ENCODE data around the gene SLC37A4. TPM values are rescaled to one million over a fixed set of nuclear protein-coding genes. Genes with fewer than 3 reads are reported as not detected.
"Not testable (repeated sequence)": the region's sequence is repeated elsewhere in the genome, so short reads cannot be mapped to it uniquely, and the experiment has no call there.

SLC37A4 gene
- polyA plus RNA-seq, 1 of the 3 experiments (the other 2 are of a cell fraction) = 21.8 TPM

DNA sequence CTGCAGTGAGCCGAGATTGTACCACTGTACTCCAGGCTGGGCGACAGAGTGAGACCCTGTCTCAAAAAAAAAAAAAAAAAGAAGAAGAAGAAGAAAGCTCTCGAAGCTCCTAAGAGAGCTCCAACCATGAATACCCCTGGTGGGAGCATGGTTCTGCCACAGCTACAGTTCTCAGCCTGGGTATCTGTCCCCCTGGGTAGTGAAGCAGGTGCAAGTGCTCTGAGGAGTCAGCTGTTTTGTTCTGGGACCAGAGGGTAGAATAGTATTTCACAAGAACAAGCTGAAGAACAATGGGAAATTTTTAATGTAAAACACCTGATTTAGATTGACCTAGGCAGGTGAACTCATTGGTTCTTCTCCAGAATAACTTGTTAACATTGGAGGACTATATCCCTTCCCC, 30.6 kb upstream of the SLC37A4 start:
- Histone ChIP-seq H3K79me2 (ENCODE audit: insufficient read depth) (peaks cover 19% of the 10 kb centered on the region), H4K20me1 (ENCODE audit: insufficient read depth) (no peaks in the 10 kb centered on the region), H3K9ac (no peak overlapping the region), H3K27ac (ENCODE audit: low read depth in 2 of 2, low read length in 1 of 2) (no peak overlapping the region), H3K4me3 (ENCODE audit: low read depth in 2 of 2, low read length in 1 of 2) (no peak overlapping the region), H3K9me3 (no peaks in the 10 kb centered on the region), H2AFZ (ENCODE audit: low read depth) (no peak overlapping the region), H3K4me1 (ENCODE audit: control insufficient read depth in 1 of 2, insufficient read depth in 2 of 2, low read depth in 1 of 2, low read length in 1 of 2) (peaks cover 4 to 6% of the 10 kb centered on the region in 2 experiments; a peak in 2 of 4 replicates), H3K9me2 (no peaks in the 10 kb centered on the region), H3K27me3 (ENCODE audit: insufficient read depth) (no peaks in the 10 kb centered on the region), H3K4me2 (no peak overlapping the region), H3K36me3 (replicated peaks in 1 of 2; ENCODE audit: control insufficient read depth in 1 of 2, insufficient read depth in 2 of 2, low read length in 1 of 2) (peaks cover 0 to 4% of the 10 kb centered on the region in 2 experiments), H3F3A (replicated peaks; ENCODE audit: insufficient read depth) (peaks cover 19% of the 10 kb centered on the region)
- DNase-seq = no peak
- TF ChIP-seq MXI1 (IDR thresholded peaks at IDR 0.05; ENCODE audit: low read depth, low read length) = no peak
- no peak for TF ChIP-seq GATA2 (CRISPR knock-in tag; IDR thresholded peaks at IDR 0.05)
- TF ChIP-seq EP300 (IDR thresholded peaks at IDR 0.05; ENCODE audit: borderline replicate concordance in 1 of 2, low read depth in 1 of 2, low read length in 1 of 2) = no peak
- TF ChIP-seq, protein P1, sequence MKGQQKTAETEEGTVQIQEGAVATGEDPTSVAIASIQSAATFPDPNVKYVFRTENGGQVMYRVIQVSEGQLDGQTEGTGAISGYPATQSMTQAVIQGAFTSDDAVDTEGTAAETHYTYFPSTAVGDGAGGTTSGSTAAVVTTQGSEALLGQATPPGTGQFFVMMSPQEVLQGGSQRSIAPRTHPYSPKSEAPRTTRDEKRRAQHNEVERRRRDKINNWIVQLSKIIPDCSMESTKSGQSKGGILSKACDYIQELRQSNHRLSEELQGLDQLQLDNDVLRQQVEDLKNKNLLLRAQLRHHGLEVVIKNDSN (IDR thresholded peaks at IDR 0.05; ENCODE audit: borderline replicate concordance, low read depth) = no peak
- no peak for TF ChIP-seq MEF2A (IDR thresholded peaks at IDR 0.05; ENCODE audit: borderline replicate concordance, low read depth)
- TF ChIP-seq, protein P2, sequence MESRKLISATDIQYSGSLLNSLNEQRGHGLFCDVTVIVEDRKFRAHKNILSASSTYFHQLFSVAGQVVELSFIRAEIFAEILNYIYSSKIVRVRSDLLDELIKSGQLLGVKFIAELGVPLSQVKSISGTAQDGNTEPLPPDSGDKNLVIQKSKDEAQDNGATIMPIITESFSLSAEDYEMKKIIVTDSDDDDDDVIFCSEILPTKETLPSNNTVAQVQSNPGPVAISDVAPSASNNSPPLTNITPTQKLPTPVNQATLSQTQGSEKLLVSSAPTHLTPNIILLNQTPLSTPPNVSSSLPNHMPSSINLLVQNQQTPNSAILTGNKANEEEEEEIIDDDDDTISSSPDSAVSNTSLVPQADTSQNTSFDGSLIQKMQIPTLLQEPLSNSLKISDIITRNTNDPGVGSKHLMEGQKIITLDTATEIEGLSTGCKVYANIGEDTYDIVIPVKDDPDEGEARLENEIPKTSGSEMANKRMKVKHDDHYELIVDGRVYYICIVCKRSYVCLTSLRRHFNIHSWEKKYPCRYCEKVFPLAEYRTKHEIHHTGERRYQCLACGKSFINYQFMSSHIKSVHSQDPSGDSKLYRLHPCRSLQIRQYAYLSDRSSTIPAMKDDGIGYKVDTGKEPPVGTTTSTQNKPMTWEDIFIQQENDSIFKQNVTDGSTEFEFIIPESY (IDR thresholded peaks at IDR 0.05; ENCODE audit: borderline replicate concordance, low read depth) = no peak
- TF ChIP-seq TEAD4 (IDR thresholded peaks at IDR 0.05; ENCODE audit: borderline replicate concordance, insufficient read depth) = no peak
- no peak for TF ChIP-seq POLR2AphosphoS5 (IDR thresholded peaks at IDR 0.05; ENCODE audit: low read depth, low read length)
- no peak for TF ChIP-seq GABPA (IDR thresholded peaks at IDR 0.05; ENCODE audit: low read depth)
- no peak for TF ChIP-seq EZH2phosphoT487 (IDR thresholded peaks at IDR 0.05; ENCODE audit: borderline replicate concordance, low read depth)
- TF ChIP-seq, protein P3, sequence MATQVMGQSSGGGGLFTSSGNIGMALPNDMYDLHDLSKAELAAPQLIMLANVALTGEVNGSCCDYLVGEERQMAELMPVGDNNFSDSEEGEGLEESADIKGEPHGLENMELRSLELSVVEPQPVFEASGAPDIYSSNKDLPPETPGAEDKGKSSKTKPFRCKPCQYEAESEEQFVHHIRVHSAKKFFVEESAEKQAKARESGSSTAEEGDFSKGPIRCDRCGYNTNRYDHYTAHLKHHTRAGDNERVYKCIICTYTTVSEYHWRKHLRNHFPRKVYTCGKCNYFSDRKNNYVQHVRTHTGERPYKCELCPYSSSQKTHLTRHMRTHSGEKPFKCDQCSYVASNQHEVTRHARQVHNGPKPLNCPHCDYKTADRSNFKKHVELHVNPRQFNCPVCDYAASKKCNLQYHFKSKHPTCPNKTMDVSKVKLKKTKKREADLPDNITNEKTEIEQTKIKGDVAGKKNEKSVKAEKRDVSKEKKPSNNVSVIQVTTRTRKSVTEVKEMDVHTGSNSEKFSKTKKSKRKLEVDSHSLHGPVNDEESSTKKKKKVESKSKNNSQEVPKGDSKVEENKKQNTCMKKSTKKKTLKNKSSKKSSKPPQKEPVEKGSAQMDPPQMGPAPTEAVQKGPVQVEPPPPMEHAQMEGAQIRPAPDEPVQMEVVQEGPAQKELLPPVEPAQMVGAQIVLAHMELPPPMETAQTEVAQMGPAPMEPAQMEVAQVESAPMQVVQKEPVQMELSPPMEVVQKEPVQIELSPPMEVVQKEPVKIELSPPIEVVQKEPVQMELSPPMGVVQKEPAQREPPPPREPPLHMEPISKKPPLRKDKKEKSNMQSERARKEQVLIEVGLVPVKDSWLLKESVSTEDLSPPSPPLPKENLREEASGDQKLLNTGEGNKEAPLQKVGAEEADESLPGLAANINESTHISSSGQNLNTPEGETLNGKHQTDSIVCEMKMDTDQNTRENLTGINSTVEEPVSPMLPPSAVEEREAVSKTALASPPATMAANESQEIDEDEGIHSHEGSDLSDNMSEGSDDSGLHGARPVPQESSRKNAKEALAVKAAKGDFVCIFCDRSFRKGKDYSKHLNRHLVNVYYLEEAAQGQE (IDR thresholded peaks at IDR 0.05; ENCODE audit: low read depth, low read length) = no peak
- no peak for TF ChIP-seq FOXJ3 (CRISPR knock-in tag; IDR thresholded peaks at IDR 0.05)
- no peak for TF ChIP-seq TAF1 (IDR thresholded peaks at IDR 0.05; ENCODE audit: borderline replicate concordance, low read depth, low read length)
- no peak for TF ChIP-seq NRF1 (IDR thresholded peaks at IDR 0.05; ENCODE audit: low read depth, low read length)
- no peak for TF ChIP-seq YY1 (IDR thresholded peaks at IDR 0.05; ENCODE audit: low read depth)
- no peak for TF ChIP-seq SIN3A (IDR thresholded peaks at IDR 0.05; ENCODE audit: borderline replicate concordance, low read depth, low read length)
- ChIA-PET CTCF (interaction anchor here (1.4 to 1.6 kb wide), 2 partner anchors 41 to 145 kb away, joined by 3 to 4 read pairs; partner anchors contain the start of gene CBL), POLR2A (interaction anchor here (0.6 kb wide), 1 partner anchor 81 kb away, joined by 3 read pairs; no protein-coding TSS in a partner anchor)
- 84% methylated on average over 3 of the region's 3 CpGs for WGBS (ENCODE audit: low lambda C conversion rate)

DNA sequence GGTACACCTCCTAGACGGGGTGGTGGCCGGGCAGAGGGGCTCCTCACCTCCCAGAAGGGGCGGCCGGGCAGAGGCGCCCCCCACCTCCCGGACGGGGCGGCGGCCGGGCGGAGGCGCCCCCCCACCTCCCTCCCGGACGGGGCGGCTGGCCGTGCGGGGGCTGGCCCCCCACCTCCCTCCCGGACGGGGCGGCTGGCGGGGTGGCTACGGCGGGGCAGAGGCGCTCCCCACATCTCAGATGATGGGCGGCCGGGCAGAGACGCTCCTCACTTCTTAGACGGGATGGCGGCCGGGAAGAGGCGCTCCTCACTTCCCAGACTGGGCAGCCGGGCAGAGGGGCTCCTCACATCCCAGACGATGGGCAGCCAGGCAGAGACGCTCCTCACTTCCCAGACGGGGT, 28.5 kb upstream of the SLC37A4 start:
- H3K27ac ChIP-seq (ENCODE audit: low read depth in 2 of 2, low read length in 1 of 2); H3K9me2 ChIP-seq; H4K20me1 ChIP-seq (ENCODE audit: insufficient read depth); DNase-seq; H2AFZ ChIP-seq (ENCODE audit: low read depth); H3K4me2 ChIP-seq; H3K27me3 ChIP-seq (ENCODE audit: insufficient read depth); CTCF ChIA-PET; H3K4me3 ChIP-seq (ENCODE audit: low read depth in 2 of 2, low read length in 1 of 2); H3K9ac ChIP-seq; H3K9me3 ChIP-seq; POLR2A ChIA-PET: not testable (repeated sequence)
- H3F3A ChIP-seq (replicated peaks; ENCODE audit: insufficient read depth) = peaks cover 11% of the 10 kb centered on the region
- peaks cover 32% of the 10 kb centered on the region for H3K79me2 ChIP-seq (ENCODE audit: insufficient read depth)
- 86% methylated on average over 2 of the region's 35 CpGs for WGBS (ENCODE audit: low lambda C conversion rate)
- peaks cover 11 to 17% of the 10 kb centered on the region in 2 experiments for H3K36me3 ChIP-seq (replicated peaks in 1 of 2; ENCODE audit: control insufficient read depth in 1 of 2, insufficient read depth in 2 of 2, low read length in 1 of 2)
- peaks cover 12 to 21% of the 10 kb centered on the region in 2 experiments; a peak in 2 of 4 replicates for H3K4me1 ChIP-seq (ENCODE audit: control insufficient read depth in 1 of 2, insufficient read depth in 2 of 2, low read depth in 1 of 2, low read length in 1 of 2)
